HG03521 (cell line): ENCODE results near the gene MROH7.
A peak's percentile ranks its signal among the peaks of the same experiment; 100 is the strongest.

ENCODE experiments used
- ATAC-seq: cut with Tn5 transposase; IDR thresholded peaks from one replicate; pipeline ENCODE4 v1.9.1; 2021; ENCODE audit warnings: mild to moderate bottlenecking, moderate library complexity; ENCODE audit not compliant: unreplicated experiment

The MROH7 gene

DNA sequence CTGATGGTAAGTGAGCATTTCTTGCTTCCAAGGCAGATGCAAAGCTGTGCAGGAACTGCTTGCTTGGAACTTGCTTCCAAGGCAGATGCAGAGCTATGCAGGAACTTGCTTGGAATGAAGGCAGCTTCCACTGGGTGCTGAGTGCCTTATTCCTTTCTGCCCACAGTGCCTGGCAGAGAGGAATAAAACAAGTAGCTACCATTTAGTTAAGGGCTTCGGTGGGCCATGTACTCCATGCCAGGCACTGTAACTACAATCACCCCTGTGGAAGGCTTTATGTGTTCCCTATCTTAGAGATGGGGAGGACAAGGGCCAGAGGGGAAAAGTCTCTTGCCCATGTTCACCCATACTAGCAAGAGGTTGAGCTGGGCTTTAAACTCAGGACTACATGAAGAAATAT, 8.3 kb downstream of the MROH7 start:
- ATAC-seq: no peak

- no peak for ATAC-seq
Observed at GRCh38 chr1:54650417-54650816, 8.8 kb downstream of the MROH7 start.

- no peak for ATAC-seq
Observed at GRCh38 chr1:54651608-54652007, 10.0 kb downstream of the MROH7 start.

DNA sequence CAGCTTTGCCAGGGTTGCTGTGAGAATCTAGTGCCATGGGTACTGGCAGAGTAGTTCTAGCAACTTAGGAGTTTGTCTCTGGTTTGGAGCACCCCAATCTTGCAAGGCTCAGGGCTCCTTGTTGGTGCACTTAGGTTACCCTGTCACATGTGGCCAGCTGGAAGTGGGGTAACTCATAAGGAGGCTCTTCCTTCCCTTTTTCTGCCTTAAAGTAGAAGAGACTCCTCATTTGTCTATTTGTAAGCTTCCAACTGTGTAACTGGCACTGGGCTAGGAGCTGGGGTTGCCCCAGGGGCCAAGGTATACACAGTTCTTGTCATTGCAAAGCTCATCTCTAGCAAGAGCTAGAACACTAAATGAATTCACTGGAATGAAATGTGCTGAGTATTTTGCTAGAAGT, 10.6 kb downstream of the MROH7 start:
- ATAC-seq: no peak

GRCh38 chr1:54653036-54653435, 11.4 kb downstream of the MROH7 start:
- ATAC-seq: no peak

DNA sequence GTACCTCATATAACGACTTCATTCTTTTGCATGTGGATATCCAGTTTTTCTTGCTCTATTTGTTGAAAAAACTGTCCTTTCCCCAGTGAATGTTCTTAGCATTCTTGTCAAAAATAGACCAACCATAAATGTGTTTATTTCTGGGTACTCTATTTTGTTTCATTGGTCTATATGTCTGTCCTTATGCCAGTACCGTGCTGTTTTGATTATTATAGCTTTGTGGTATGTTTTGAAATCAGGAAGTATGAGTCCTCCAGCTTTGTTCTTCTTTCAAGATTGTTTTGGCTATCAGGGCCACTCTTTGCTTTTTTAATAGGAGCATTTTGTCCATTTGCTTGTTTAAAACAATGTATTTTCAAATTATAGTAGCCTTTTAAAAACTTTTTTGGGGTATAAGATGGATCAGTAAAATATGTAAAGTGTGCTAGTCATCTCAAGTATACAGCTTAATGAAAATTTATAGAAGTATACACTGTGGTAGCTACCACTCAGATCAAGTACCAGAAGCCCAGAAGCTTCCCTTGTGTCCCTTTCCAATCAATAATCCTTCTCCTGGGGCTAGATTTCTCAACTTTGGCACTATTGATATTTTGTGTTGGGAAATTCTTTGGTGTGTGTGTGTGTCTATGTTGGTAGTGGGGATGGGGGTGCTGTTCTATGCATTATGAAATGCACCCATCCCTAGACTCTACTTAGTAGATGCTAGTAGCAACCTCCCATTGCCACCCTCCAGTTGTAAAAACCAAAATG, 16.8 kb downstream of the MROH7 start:
- no peak for ATAC-seq

DNA sequence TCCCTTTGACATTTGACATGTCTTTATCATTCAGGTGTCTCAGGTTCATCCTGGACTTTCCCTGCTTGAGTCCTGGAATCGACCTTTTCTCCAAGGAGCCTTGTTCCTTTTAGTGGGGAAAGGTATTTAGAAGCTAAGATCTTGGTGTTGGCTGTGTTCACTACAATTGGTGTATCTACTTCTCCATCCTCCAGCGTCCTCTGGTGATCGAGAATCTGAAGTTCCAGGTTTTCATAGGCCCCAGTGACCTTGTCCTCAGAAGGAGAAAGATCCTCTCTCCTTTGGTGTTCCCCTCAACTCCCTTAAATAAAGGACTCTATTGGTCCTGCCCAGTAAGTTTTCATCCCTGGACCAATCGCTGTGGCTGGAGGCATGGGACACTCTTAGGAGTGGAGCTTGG, 22.1 kb downstream of the MROH7 start:
- no peak for ATAC-seq

DNA sequence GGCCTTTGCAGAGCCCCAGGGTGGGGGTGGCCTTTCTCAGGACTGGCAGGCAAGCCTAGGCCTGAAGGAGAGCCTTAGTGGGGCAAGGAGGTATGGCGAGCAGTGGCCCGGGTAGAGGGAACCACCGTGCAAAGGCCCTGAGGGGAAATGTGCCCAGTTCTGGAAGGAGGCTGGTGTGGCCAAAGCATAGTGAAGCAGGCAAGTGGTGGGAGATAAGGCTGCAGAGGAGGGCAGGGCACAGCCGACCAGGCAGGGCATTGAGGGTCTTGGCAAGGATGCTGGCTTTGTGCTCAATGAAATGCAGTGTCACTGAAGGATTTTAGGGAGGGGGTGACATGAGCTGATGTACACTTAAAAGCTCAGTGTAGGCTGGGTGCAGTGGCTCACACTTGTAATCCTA, 22.8 kb downstream of the MROH7 start:
- no peak for ATAC-seq

DNA sequence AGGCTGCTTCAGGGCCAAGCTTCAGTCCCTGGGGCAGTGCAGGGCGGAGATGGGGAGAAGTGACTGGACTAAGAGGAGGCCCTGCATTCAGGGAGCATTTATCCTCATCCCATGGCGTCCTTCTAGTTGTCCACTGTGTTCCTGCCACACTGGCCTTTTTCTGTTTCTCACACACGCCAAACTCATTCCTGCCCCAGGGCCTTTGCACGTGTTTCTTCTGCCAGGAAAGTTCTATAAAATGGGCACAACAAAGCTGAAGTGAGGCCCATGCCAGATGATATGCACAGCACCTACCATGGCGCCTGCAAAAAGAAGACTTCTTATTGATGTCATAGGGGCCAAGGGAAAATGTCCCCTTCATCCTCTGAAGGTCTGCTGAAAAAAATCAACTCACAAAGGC, 24.3 kb downstream of the MROH7 start:
- ATAC-seq: no peak

DNA sequence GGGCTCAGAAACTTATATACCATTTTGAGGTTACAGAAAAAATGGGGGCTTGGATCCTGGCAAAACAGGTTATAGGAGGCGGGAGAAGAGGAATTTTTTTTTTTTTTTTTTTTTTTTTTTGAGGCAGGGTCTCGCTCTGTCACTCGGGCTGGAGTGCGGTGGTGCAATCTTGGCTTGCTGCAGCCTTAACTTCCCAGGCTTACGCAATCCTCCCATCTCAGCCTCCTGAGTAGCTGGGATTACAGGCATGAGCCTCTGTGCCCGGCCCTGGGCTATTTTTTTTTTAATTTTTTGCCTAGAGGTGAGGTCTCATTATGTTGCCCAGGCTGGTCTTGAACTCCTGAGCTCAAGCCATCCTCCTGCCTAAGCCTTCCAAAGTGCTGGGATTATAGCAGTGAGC, 24.7 kb downstream of the MROH7 start:
- ATAC-seq: no peak

DNA sequence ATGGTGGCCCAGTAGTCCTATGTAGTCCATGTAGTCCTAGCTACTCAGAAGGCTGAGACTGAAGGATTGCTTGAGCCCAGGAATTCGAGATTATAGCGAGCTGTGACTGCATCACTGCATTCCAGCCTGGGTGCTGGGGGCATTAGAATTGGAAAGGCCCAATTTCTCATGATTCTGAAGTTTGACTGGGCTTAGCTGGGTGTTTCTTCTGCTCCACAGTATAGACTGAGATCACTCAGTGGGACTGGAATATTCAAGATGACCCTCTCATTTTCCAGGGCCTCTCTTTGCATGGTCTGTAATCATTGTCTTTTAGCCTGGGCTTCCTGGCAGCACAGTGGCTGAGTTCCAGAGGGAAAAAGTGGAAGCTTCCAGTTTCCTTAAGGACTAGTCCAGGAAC, 26.2 kb downstream of the MROH7 start:
- no peak for ATAC-seq

DNA sequence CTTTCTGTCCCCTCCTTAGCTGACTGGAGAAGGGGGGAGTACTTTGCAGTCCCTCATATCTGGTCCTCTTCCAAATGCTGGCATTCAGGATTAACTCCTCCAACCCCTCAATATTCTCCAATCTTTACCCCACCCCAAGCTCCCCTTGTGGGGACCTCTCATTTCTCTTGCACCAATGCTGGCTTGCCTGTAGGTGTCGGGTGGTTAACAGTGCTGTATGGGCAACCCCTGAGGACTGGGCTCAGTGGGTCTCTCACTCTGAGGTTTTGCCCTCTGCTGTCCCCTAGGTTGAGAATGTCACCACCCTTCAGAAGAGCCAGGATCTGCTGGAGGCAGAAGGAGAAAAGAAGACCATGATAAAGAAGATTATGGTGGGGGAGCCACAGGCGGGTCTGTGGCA, 27.0 kb downstream of the MROH7 start:
- no peak for ATAC-seq

GRCh38 chr1:54671985-54672608, 30.5 kb downstream of the MROH7 start:
- peak; percentile 80 for ATAC-seq

- ATAC-seq: no peak
Observed at GRCh38 chr1:54678776-54679643, 37.4 kb downstream of the MROH7 start.

- ATAC-seq: no peak
Observed at GRCh38 chr1:54679706-54680105, 38.1 kb downstream of the MROH7 start.

DNA sequence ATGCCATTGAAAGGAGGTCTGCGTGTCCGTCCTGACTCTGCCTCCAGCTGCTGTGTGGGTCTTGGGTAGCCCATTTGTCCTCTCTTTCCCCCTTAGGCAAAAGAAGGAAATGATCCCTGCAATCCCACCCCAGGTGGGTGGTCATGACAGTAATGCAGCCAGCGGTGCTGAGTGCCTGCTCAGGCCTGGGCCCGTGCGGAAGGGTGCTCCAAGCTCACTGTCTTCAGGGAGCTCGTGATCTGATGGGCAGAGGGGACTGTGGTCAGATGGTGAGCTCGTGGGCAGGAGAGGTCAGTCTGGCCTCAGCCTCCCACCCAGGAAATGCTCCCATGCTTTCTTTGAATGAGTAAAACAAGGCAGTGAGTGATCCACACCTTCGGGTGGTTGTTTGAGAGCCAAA, 38.8 kb downstream of the MROH7 start:
- no peak for ATAC-seq

DNA sequence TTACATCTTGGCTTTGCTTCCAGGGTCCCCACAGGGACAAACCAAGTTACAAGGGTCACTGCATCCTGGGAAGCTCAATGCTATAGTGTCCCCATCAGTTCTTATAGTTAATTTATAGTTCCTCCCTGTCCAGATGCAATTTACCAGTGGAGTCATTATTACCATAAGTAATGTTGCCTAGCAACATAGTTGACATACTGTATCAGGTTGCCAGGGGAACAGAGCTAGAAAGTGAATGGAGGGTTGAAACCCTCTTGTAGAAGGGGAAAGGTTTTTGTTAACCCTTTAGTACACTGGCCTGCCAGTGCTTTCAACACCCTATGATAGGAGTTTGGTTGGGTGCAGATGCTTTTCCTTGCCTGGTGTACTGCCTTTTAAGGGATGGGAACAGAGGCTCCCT, 39.8 kb downstream of the MROH7 start:
- ATAC-seq: no peak

- ATAC-seq: no peak
Observed at GRCh38 chr1:54683453-54683852, 41.9 kb downstream of the MROH7 start.

- no peak for ATAC-seq
Observed at GRCh38 chr1:54685335-54685905, 43.8 kb downstream of the MROH7 start.

DNA sequence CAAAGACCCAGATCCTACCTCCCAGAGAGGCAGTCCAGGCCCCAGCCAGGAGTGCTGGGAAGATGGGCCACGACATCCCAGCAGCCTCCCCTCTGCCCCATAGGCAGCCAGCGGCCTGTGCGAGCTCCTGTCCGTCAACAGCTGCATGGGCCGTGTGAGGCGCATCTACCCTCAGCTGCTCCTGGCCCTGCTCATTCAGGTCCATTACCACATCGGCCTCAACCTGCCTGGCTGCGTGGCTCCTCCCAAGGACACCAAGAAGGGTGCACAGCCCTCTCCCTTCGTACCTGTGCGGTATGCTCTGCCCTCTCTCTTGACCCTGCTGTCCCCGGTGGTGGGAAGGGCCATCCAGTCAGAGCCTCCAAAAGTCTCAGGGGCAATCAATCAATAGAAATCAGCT, 44.6 kb downstream of the MROH7 start:
- ATAC-seq: no peak

DNA sequence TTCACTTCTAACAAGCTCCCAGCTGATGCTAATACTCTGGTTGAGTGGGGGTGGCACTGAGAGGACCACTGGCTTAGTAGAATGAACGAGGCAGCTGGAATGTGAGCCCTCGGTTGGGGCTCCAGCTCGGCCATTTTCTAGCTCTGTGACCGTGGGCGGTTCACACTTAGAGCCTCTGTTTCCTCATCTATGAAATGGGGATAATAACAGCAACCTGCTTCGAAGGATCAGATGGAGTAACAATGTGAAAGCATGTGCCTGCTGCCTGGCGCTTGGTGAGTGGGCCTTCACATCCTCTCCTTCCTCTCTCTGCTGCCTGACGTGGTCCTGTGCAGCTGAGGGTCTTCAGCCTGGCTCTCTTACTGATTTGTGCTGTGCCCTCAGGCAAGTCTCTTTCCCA, 53.2 kb downstream of the MROH7 start:
- ATAC-seq: no peak

DNA sequence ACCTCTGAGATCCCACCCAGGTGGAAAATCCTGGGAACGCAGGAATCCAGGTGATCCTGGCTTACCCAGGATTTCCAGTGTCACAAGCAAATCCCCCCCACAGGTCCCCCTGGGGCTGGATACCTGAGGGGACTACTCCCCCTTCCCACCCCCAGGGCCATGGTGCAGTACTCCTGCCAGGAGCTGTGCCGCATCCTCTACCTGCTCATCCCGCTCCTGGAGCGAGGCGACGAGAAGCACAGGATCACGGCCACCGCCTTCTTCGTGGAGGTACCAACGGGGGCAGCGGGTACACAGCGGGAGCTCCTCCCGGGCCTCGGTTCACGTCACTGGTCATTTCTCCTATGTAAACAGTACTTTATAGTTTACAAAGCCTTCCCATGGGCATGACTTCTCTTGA, 53.6 kb downstream of the MROH7 start:
- no peak for ATAC-seq
